Activated T-helper 1 cell treated with anti-CD3 and anti-CD28 coated beads, Interleukin-12 subunit alpha, Interleukin-12 subunit beta, Interleukin-2, Interleukin-4 antibody, amounts not matched to agents 30 ng/mL and 10 ng/mL and 1 ng/mL, durations not matched to agents 14 hours and 24 hours and 36 hours (primary cell): ENCODE measurements around the gene NFKB1. TPM values are rescaled to one million over a fixed set of nuclear protein-coding genes. Genes with fewer than 3 reads are reported as not detected.

ENCODE experiments used
- DNase-seq: peaks from one replicate; pipeline ENCODE4 v3.0.0; 2021; ENCODE audit warnings: low spot score
- H3K27ac Mint-ChIP-seq: one replicate; pipeline ENCODE4 v1.8.0; 2021; ENCODE audit warnings: mild to moderate bottlenecking, mixed read lengths
- H3K27me3 Mint-ChIP-seq: one replicate; pipeline ENCODE4 v1.8.0; 2022; ENCODE audit warnings: mild to moderate bottlenecking, moderate library complexity, mixed read lengths; ENCODE audit not compliant: insufficient read depth
- H3K36me3 Mint-ChIP-seq: one replicate; pipeline ENCODE4 v1.8.0; 2021; ENCODE audit warnings: low read depth, mixed read lengths
- H3K4me1 Mint-ChIP-seq: one replicate; pipeline ENCODE4 v1.8.0; 2021; ENCODE audit warnings: low read depth, mixed read lengths
- H3K4me3 Mint-ChIP-seq: one replicate; pipeline ENCODE4 v1.8.0; 2021; ENCODE audit warnings: mild to moderate bottlenecking, moderate library complexity, mixed read lengths
- H3K9me3 Mint-ChIP-seq: one replicate; pipeline ENCODE4 v1.8.0; 2021; ENCODE audit warnings: mixed read lengths
- intact Hi-C: fragments of 100-400 bp; cut with micrococcal nuclease; formaldehyde crosslinking; loops from one replicate; pipeline ENCODE4 v1.15.1; 2024
- total RNA-seq: library from RNA; stranded (reverse); gene quantifications from 2 replicates; pipeline ENCODE4 v1.2.3, GENCODE V29; 2022

The NFKB1 gene
- total RNA-seq, 1 donor from 2014 or later, result 139 TPM

DNA sequence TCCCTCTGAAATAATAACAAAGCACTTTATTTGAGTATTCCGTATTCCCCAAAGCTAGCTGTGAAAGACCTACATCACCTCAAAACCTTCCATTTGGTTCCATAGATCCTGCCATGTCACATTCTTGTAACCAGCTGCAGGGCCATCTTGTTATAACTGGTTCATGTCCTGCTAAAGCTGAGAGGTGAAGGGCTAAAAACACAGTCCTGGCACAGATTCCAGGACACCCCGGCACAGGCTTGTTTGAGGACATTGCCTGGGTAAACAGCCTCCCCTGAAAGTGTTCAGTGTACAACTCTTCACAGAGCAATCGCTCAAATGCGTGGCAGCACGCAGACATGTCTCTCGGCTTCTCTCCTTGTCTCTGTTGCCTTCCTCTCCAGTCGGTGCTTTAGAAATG is 130.5 kb downstream of the NFKB1 start:
- H3K4me1 Mint-ChIP-seq, result peaks cover 44% of the 10 kb centered on the region
- H3K9me3 Mint-ChIP-seq, result no peaks in the 10 kb centered on the region
- intact Hi-C loops, result no loop called here
- H3K4me3 Mint-ChIP-seq, result no peak overlapping the region
- no peak for DNase-seq
- H3K27ac Mint-ChIP-seq, result no peak overlapping the region
- H3K27me3 Mint-ChIP-seq, result no peaks in the 10 kb centered on the region
- H3K36me3 Mint-ChIP-seq, result peaks cover 12% of the 10 kb centered on the region

- intact Hi-C loops, result no loop called here
These were observed 131.3 kb downstream of the NFKB1 start for GRCh38 chr4:102632241-102633065.

GRCh38 chr4:102633100-102633499 is 131.9 kb downstream of the NFKB1 start:
- Mint-ChIP-seq H3K9me3 (no peaks in the 10 kb centered on the region), H3K4me1 (peaks cover 31% of the 10 kb centered on the region), H3K27ac (no peak overlapping the region), H3K4me3 (no peak overlapping the region), H3K27me3 (no peaks in the 10 kb centered on the region), H3K36me3 (peaks cover 19% of the 10 kb centered on the region)
- intact Hi-C loops, result no loop called here
- DNase-seq, result no peak

More at GRCh38 chr4:102632241-102633065, 131.3 kb downstream of the NFKB1 start:
- Mint-ChIP-seq H3K27me3 (no peaks in the 10 kb centered on the region), H3K4me3 (no peak overlapping the region), H3K36me3 (peaks cover 14% of the 10 kb centered on the region), H3K9me3 (no peaks in the 10 kb centered on the region), H3K27ac (no peak overlapping the region), H3K4me1 (peaks cover 38% of the 10 kb centered on the region)
- DNase-seq, result no peak

DNA sequence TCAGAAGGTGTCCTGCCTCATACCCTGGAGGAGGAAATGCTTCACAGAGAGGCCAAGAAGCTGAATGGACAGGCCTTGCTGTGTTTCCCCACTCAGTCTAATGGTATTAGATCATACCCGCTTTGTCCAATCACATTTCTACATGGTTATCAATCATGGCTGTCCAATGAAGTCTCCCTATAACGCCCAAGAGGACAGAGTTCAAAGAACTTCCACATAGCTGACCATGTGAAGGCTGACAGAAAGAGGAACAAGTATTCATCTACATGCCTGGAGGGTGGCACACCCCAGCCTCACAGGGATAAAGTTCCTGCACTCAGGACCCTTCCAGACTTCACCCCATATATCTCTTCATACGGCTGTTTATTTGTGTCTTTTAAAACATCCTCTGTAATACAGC is 136.2 kb downstream of the NFKB1 start:
- Mint-ChIP-seq H3K27ac (no peak overlapping the region), H3K4me1 (peaks cover 8% of the 10 kb centered on the region), H3K36me3 (peaks cover 22% of the 10 kb centered on the region), H3K4me3 (no peak overlapping the region), H3K27me3 (no peaks in the 10 kb centered on the region), H3K9me3 (no peaks in the 10 kb centered on the region)
- DNase-seq, result no peak
- intact Hi-C loops, result no loop called here

GRCh38 chr4:102638621-102639020 is 137.5 kb downstream of the NFKB1 start:
- no peak for DNase-seq
- intact Hi-C loops, result no loop called here
- peaks cover 22% of the 10 kb centered on the region for H3K36me3 Mint-ChIP-seq
- no peaks in the 10 kb centered on the region for H3K27me3 Mint-ChIP-seq
- no peak overlapping the region for H3K4me3 Mint-ChIP-seq
- H3K27ac Mint-ChIP-seq, result no peak overlapping the region
- H3K4me1 Mint-ChIP-seq, result peaks cover 8% of the 10 kb centered on the region
- H3K9me3 Mint-ChIP-seq, result no peaks in the 10 kb centered on the region

DNA sequence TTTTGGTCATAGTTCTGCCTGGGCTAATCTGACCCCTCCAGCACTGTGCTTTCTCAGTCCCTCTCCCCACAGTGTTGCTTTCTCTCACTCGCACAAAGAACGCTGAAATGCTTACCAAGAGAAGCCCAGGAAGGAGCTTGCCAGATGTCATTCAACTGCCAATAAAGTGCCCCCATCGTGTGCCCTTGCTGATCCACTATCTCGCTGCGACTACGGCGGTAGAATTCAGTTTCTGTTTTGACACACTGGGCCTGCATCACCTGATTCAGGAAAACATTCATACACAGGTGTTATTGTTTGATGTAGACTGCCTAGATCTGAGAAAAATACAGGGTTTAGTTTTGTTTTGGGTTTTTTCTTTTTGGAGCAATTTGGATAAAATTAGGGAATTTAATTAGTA is 138.4 kb downstream of the NFKB1 start:
- Mint-ChIP-seq H3K36me3 (peaks cover 22% of the 10 kb centered on the region), H3K4me3 (peak overlapping the region; percentile 79), H3K9me3 (no peaks in the 10 kb centered on the region), H3K27ac (peak overlapping the region; percentile 8), H3K27me3 (no peaks in the 10 kb centered on the region), H3K4me1 (peaks cover 8% of the 10 kb centered on the region)
- DNase-seq, result no peak
- intact Hi-C loops, result no loop called here

DNA sequence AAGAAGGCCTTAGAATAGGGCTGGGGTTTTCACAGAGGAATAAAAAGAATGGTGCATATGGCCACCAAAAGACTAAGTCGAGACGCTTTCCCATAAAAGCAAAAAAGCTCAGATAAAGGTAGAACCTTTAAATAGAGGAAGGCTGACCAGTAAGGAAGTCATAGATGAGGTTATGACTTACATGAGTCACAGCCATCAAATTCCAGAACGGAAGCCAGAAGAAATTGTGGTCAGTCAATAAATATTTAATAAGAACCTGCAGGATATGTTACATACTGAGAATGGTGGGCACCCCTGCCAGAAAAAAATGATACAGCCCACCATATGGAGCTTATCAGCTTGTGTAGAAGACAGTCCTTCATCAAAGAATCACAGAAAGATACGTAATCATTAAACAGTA is 139.5 kb downstream of the NFKB1 start:
- no peak for DNase-seq
- Mint-ChIP-seq H3K4me1 (peaks cover 8% of the 10 kb centered on the region), H3K27me3 (no peaks in the 10 kb centered on the region), H3K36me3 (peaks cover 21% of the 10 kb centered on the region), H3K9me3 (no peaks in the 10 kb centered on the region), H3K4me3 (no peak overlapping the region), H3K27ac (no peak overlapping the region)
- intact Hi-C loops, result no loop called here

DNA sequence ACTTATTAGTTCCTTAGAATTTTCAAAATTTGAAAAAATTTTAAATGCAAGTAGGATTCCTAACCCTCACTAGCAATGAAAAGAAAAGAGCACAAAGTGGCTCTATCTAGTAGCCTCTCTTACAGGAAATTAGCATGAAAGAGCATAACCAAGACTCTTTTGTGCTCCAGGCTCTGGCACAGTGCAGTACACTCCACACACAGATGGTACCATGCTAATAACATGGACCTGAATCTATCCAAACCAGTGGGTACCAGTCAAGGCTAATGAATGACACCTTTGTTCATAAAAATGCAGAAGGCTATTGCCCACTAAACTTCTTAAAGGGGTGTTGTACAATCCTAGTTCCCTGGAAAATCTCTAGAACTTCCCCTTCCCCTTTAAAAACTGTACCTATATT is 140.6 kb downstream of the NFKB1 start:
- Mint-ChIP-seq H3K27ac (no peak overlapping the region), H3K4me3 (no peak overlapping the region), H3K36me3 (peaks cover 22% of the 10 kb centered on the region), H3K9me3 (no peaks in the 10 kb centered on the region), H3K4me1 (peaks cover 8% of the 10 kb centered on the region), H3K27me3 (no peaks in the 10 kb centered on the region)
- intact Hi-C loops, result no loop called here
- no peak for DNase-seq

DNA sequence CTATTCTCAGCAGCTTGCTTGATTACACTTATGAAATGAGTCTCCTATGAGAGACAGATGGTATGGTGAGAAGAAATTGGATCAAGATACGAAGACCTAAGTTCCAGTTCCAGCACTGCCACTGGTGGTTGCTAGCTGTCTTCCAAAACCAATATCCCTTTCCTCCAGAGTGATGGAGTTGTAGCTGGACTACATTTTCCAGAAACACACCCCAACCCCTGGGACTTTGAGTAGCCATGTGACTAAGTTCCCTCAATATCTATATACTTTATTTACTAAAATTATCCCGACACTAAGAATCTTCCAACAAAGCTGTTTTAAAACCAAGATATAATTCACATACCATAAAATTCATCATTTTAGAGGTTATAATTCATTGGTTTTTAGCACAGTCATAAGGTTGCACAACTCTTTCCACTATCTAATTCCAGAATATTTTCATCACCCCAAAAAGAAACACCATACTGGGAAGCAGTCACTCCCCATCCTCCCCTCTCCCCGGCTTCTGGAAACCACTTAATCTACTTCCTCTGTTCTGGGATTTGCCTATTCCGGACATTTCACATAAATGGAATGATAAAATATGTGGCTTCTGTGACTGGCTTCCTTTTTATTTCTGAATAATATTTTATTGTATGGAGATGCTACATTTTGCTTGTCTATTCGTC is 141.6 kb downstream of the NFKB1 start:
- intact Hi-C loops, result no loop called here
- H3K4me3 Mint-ChIP-seq, result no peak overlapping the region
- H3K9me3 Mint-ChIP-seq, result no peaks in the 10 kb centered on the region
- peaks cover 8% of the 10 kb centered on the region for H3K4me1 Mint-ChIP-seq
- H3K36me3 Mint-ChIP-seq, result peaks cover 17% of the 10 kb centered on the region
- no peak overlapping the region for H3K27ac Mint-ChIP-seq
- DNase-seq, result no peak
- no peaks in the 10 kb centered on the region for H3K27me3 Mint-ChIP-seq

- DNase-seq, result no peak
- intact Hi-C loops, result no loop called here
- Mint-ChIP-seq H3K4me1 (no peaks in the 10 kb centered on the region), H3K4me3 (no peak overlapping the region), H3K9me3 (no peaks in the 10 kb centered on the region), H3K27ac (no peak overlapping the region), H3K27me3 (no peaks in the 10 kb centered on the region), H3K36me3 (peaks cover 22% of the 10 kb centered on the region)
These were observed 146.0 kb downstream of the NFKB1 start for GRCh38 chr4:102647117-102647516.

GRCh38 chr4:102657206-102657605 is 156.0 kb downstream of the NFKB1 start:
- Mint-ChIP-seq H3K9me3 (no peaks in the 10 kb centered on the region), H3K4me3 (no peak overlapping the region), H3K27me3 (no peaks in the 10 kb centered on the region), H3K4me1 (no peaks in the 10 kb centered on the region), H3K27ac (no peak overlapping the region), H3K36me3 (peaks cover 2% of the 10 kb centered on the region)
- DNase-seq, result no peak
- intact Hi-C loops, result no loop called here

DNA sequence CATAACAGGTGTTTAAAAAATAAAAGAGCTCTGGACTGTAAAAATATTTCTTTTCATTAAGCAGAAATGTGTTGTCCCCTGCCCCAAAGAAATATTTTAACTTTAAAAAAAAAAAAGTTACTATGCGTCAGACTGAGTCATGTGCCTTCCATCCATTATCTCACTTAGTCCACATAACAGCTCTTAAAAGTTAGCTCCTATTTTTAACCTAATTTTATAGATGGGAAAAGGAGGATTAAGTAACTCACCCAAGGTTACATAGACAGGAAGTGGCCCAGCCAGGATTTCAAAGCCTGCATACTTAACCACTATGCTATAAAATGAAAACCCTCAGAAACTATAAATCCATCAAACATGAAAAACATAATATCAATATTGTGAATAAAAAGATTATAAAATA is 161.9 kb downstream of the NFKB1 start:
- H3K27me3 Mint-ChIP-seq, result no peaks in the 10 kb centered on the region
- H3K36me3 Mint-ChIP-seq, result peaks cover 12% of the 10 kb centered on the region
- intact Hi-C loops, result no loop called here
- no peaks in the 10 kb centered on the region for H3K4me1 Mint-ChIP-seq
- H3K9me3 Mint-ChIP-seq, result no peaks in the 10 kb centered on the region
- H3K27ac Mint-ChIP-seq, result no peak overlapping the region
- no peak for DNase-seq
- no peak overlapping the region for H3K4me3 Mint-ChIP-seq

DNA sequence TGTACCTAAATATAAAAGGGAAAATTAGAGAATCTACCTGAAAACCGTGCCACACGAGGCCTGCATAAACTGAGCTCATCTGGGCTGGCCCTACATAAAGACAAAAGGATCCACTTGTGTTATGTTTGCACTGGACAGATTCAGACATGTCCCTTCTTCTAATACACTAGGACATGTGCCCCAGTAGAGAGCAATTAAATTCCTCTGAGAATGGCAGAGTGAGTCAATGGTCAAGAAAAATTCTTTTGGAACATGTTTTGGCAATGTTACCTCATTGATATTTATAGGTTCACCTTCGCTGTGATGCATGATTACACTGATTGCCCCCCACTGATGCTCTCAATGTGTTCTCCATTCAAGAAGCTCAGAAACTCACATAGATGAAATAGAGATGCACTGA is 164.4 kb downstream of the NFKB1 start:
- H3K4me3 Mint-ChIP-seq, result no peak overlapping the region
- intact Hi-C loops, result no loop called here
- no peak overlapping the region for H3K27ac Mint-ChIP-seq
- DNase-seq, result no peak
- no peaks in the 10 kb centered on the region for H3K4me1 Mint-ChIP-seq
- H3K9me3 Mint-ChIP-seq, result no peaks in the 10 kb centered on the region
- no peaks in the 10 kb centered on the region for H3K27me3 Mint-ChIP-seq
- H3K36me3 Mint-ChIP-seq, result peaks cover 16% of the 10 kb centered on the region
